B cell (primary cell): Measurements from ENCODE around the gene KCNMB2. TPM values are rescaled to one million over a fixed set of nuclear protein-coding genes. Genes with fewer than 3 reads are reported as not detected.

ENCODE experiments used
- ATAC-seq: fragments of 200-7000 bp; cut with Tn5 transposase; one replicate; pipeline ENCODE4 v1.10.0; 2021; ENCODE audit warnings: low read depth, mild to moderate bottlenecking, moderate number of reproducible peaks, moderate library complexity
- CTCF ChIA-PET: fragments of 350-600 bp; sonication (Branson Sonifier 250); formaldehyde crosslinking; loops from one replicate; lab custom pipeline; 2021; ENCODE audit warnings: antibody characterized with exemption, inconsistent platforms; lab: Charles Lee
- POLR2A ChIA-PET: fragments of 350-600 bp; sonication (Branson Sonifier 250); formaldehyde crosslinking; loops from one replicate; lab custom pipeline; 2021; ENCODE audit warnings: antibody characterized with exemption; lab: Charles Lee
- DNase-seq: peaks from one replicate; pipeline ENCODE4 v3.0.0; 2013
- H2AFZ ChIP-seq: 2 replicates; pipeline ENCODE4 v1.6.1; 2012; ENCODE audit warnings: mild to moderate bottlenecking, low read depth, low read length; ENCODE audit not compliant: insufficient read depth, poor library complexity, severe bottlenecking
- H3K27ac ChIP-seq, 2 donors: 1 replicate in 1 of 2; 2 replicates in 1 of 2; pipeline ENCODE4 v1.5.1; 2012 to 2013; ENCODE audit warnings: low read length in 2 of 2, mild to moderate bottlenecking in 2 of 2, moderate library complexity in 1 of 2
- H3K27me3 ChIP-seq, 4 experiments: fragments of 200-600 bp in 1 of 4; sonication (generic) in 1 of 4; replicated peaks in 1 of 4; 1 replicate in 2 of 4; 2 replicates in 2 of 4; pipeline versions ENCODE4 v1.6.1 to v1.7.0; 2013 to 2016; ENCODE audit warnings: low read length in 3 of 4, mild to moderate bottlenecking in 2 of 4, mixed read lengths in 1 of 4, moderate library complexity in 1 of 4; ENCODE audit not compliant: insufficient read depth in 4 of 4, control insufficient read depth in 3 of 4; ENCODE audit errors: control extremely low read depth in 1 of 4
- H3K36me3 ChIP-seq, 2 experiments: replicated peaks in 1 of 2; 1 replicate in 1 of 2; 2 replicates in 1 of 2; pipeline versions ENCODE4 v1.6.1 to v1.7.1; 2013; ENCODE audit warnings: low read length in 1 of 2; ENCODE audit not compliant: insufficient read depth in 2 of 2, control insufficient read depth in 1 of 2; ENCODE audit errors: control extremely low read depth in 1 of 2, extremely low read depth in 1 of 2
- H3K4me1 ChIP-seq, 2 donors: fragments of 200-600 bp in 1 of 2; sonication (generic) in 1 of 2; 1 replicate in 1 of 2; 2 replicates in 1 of 2; pipeline versions ENCODE4 v1.5.1 to v1.6.1; 2013 to 2017; ENCODE audit warnings: low read length in 2 of 2; ENCODE audit not compliant: control insufficient read depth in 2 of 2, insufficient read depth in 2 of 2
- H3K4me2 ChIP-seq: replicated peaks from 2 replicates; pipeline ENCODE3; 2012; ENCODE audit warnings: mild to moderate bottlenecking, low read depth, low read length; ENCODE audit not compliant: poor library complexity, severe bottlenecking
- H3K4me3 ChIP-seq, 5 experiments: fragments of 200-600 bp in 1 of 5; sonication (generic) in 1 of 5; 1 replicate in 3 of 5; 2 replicates in 2 of 5; pipeline versions ENCODE4 v1.5.1 to v1.7.0; 2011 to 2016; ENCODE audit warnings: low read length in 4 of 5, mild to moderate bottlenecking in 4 of 5, low read depth in 2 of 5, control low read depth in 1 of 5, moderate library complexity in 1 of 5; ENCODE audit not compliant: insufficient read depth in 1 of 5; ENCODE audit errors: control extremely low read depth in 1 of 5, extremely low read depth in 1 of 5
- H3K79me2 ChIP-seq: fragments of 200-600 bp; sonication (generic); one replicate; pipeline ENCODE4 v1.6.0; 2016; ENCODE audit warnings: low read length; ENCODE audit not compliant: control insufficient read depth, insufficient read depth
- H3K9ac ChIP-seq: fragments of 200-600 bp; sonication (generic); 2 replicates; pipeline ENCODE4 v1.6.1; 2017; ENCODE audit warnings: mild to moderate bottlenecking, low read length, moderate library complexity
- H3K9me3 ChIP-seq, 3 donors: one replicate each; pipeline versions ENCODE4 v1.6.1 to v1.7.1; 2013; ENCODE audit warnings: low read length in 2 of 3; ENCODE audit not compliant: control insufficient read depth in 2 of 3, insufficient read depth in 1 of 3; ENCODE audit errors: control extremely low read depth in 1 of 3
- H4K20me1 ChIP-seq: 2 replicates; pipeline ENCODE4 v1.6.0; 2012; ENCODE audit warnings: mild to moderate bottlenecking, low read length; ENCODE audit not compliant: insufficient read depth, control insufficient read depth, poor library complexity, severe bottlenecking
- H3K27ac Mint-ChIP-seq: one replicate; pipeline ENCODE4 v1.8.0; 2021; ENCODE audit warnings: mixed read lengths
- H3K27me3 Mint-ChIP-seq: one replicate; pipeline ENCODE4 v1.8.0; 2021; ENCODE audit warnings: mixed read lengths
- H3K4me1 Mint-ChIP-seq: one replicate; pipeline ENCODE4 v1.8.0; 2021; ENCODE audit warnings: mixed read lengths
- H3K4me3 Mint-ChIP-seq: one replicate; pipeline ENCODE4 v1.8.0; 2021; ENCODE audit warnings: mixed read lengths
- H3K9me3 Mint-ChIP-seq: one replicate; pipeline ENCODE4 v1.8.0; 2022; ENCODE audit warnings: mixed read lengths; ENCODE audit not compliant: insufficient read depth
- CTCF ChIP-seq: fragments of 200-600 bp; IDR thresholded peaks from one replicate; pipeline ENCODE4 v1.8.0; 2022; ENCODE audit warnings: antibody characterized with exemption, mild to moderate bottlenecking
- EZH2 ChIP-seq: IDR thresholded peaks from 2 replicates; pipeline ENCODE4 v1.6.1; 2012; ENCODE audit warnings: borderline replicate concordance, low read depth, mild to moderate bottlenecking, moderate library complexity, low read length; ENCODE audit not compliant: insufficient read depth, poor library complexity, severe bottlenecking
- WGBS: methylation state at CpG from one replicate; pipeline ENCODE4 v1.1.5; 2013; ENCODE audit warnings: missing lambda C conversion rate; ENCODE audit not compliant: insufficient coverage; 5-methylcytosine and 5-hydroxymethylcytosine counted together
- intact Hi-C: fragments of 100-400 bp; cut with micrococcal nuclease; formaldehyde crosslinking; loops from one replicate; pipeline ENCODE4 v1.10.0; 2022
- polyA plus RNA-seq: library from polyadenylated mRNA; depleted of rRNA; stranded (reverse); fragments of >200 nt; gene quantifications from 2 replicates; pipeline ENCODE4 v1.2.3, GENCODE V29; 2012
- total RNA-seq, 2 donors: library from RNA; stranded (reverse); fragments of 120-200 nt in 1 of 2; gene quantifications; 1 replicate in 1 of 2; 2 replicates in 1 of 2; pipeline versions ENCODE4 v1.2.3 to v1.2.4, GENCODE V29; 2013 to 2022

Gene KCNMB2
- total and polyA plus RNA-seq, 2 donors (not counting 1 experiment from before 2014, with no cell fraction given) = not detected

GRCh38 chr3:178850450-178851190, 314.4 kb downstream of the KCNMB2 start:
- no peak overlapping the region for H3K4me3 ChIP-seq
- no peaks in the 10 kb centered on the region for H3K36me3 ChIP-seq
- DNase-seq = no peak
- no peak overlapping the region for H2AFZ ChIP-seq
- ATAC-seq = no peak
- H3K4me2 ChIP-seq = no peak overlapping the region
- no peak overlapping the region for H3K9ac ChIP-seq
- ChIA-PET CTCF (no interaction called here), POLR2A (no interaction called here)
- H3K9me3 ChIP-seq = no peaks in the 10 kb centered on the region
- Mint-ChIP-seq H3K27me3 (no peaks in the 10 kb centered on the region), H3K4me1 (no peaks in the 10 kb centered on the region), H3K9me3 (no peaks in the 10 kb centered on the region), H3K27ac (no peak overlapping the region), H3K4me3 (no peak overlapping the region)
- no peaks in the 10 kb centered on the region for H4K20me1 ChIP-seq
- intact Hi-C loops = no loop called here
- H3K4me1 ChIP-seq = no peaks in the 10 kb centered on the region
- TF ChIP-seq EZH2 (no peak), CTCF (no peak)
- WGBS = 81% methylated on average over 4 of the region's 8 CpGs
- no peaks in the 10 kb centered on the region for H3K27me3 ChIP-seq
- no peak overlapping the region for H3K27ac ChIP-seq
- H3K79me2 ChIP-seq = no peaks in the 10 kb centered on the region

GRCh38 chr3:178851564-178851963, 315.3 kb downstream of the KCNMB2 start:
- WGBS = no CpG with 5 or more reads among the region's 1 CpG
- Histone ChIP-seq H3K4me2 (no peak overlapping the region), H3K9me3 (no peaks in the 10 kb centered on the region), H3K4me3 (no peak overlapping the region), H3K9ac (no peak overlapping the region), H3K79me2 (no peaks in the 10 kb centered on the region), H3K27ac (no peak overlapping the region), H2AFZ (no peak overlapping the region), H3K36me3 (no peaks in the 10 kb centered on the region), H3K27me3 (no peaks in the 10 kb centered on the region), H4K20me1 (no peaks in the 10 kb centered on the region), H3K4me1 (no peaks in the 10 kb centered on the region)
- TF ChIP-seq EZH2 (no peak), CTCF (no peak)
- H3K4me1 Mint-ChIP-seq = no peaks in the 10 kb centered on the region
- H3K27ac Mint-ChIP-seq = no peak overlapping the region
- ChIA-PET POLR2A (no interaction called here), CTCF (interaction anchor here (0.5 kb wide), 1 partner anchor 1915 kb away, joined by 3 read pairs; no protein-coding TSS in a partner anchor)
- ATAC-seq (no peak), DNase-seq (no peak)
- H3K27me3 Mint-ChIP-seq = peaks cover 3% of the 10 kb centered on the region
- no peak overlapping the region for H3K4me3 Mint-ChIP-seq
- no peaks in the 10 kb centered on the region for H3K9me3 Mint-ChIP-seq
- intact Hi-C loops = no loop called here
